GM23338 (cell line): Measurements from ENCODE around the gene MAST4. TPM values are rescaled to one million over a fixed set of nuclear protein-coding genes. Genes with fewer than 3 reads are reported as not detected.

ENCODE experiments used
- ATAC-seq: fragments of 200-7000 bp; cut with Tn5 transposase; 3 replicates; pipeline ENCODE4 v1.9.1; 2020
- DNase-seq: peaks from one replicate; pipeline ENCODE4 v3.0.0-alpha.2; 2015; ENCODE audit warnings: low spot score
- H2AFZ ChIP-seq: fragments of 200-600 bp; sonication (generic); 2 replicates; pipeline ENCODE4 v1.8.0; 2016; ENCODE audit warnings: antibody characterized with exemption, mild to moderate bottlenecking, moderate library complexity
- H3F3A ChIP-seq: fragments of 200-600 bp; sonication (generic); replicated peaks from 2 replicates; pipeline ENCODE4 v1.8.0; 2017; ENCODE audit warnings: antibody characterized with exemption, mixed run types, low read depth
- H3K27ac ChIP-seq: fragments of 200-600 bp; sonication (generic); 2 replicates; pipeline ENCODE4 v1.6.1; 2016; ENCODE audit warnings: low read depth
- H3K27me3 ChIP-seq: fragments of 200-600 bp; sonication (generic); 2 replicates; pipeline ENCODE4 v1.8.0; 2016; ENCODE audit warnings: mild to moderate bottlenecking, mixed run types, moderate library complexity; ENCODE audit not compliant: insufficient read depth
- H3K36me3 ChIP-seq: fragments of 200-600 bp; sonication (generic); 2 replicates; pipeline ENCODE4 v1.8.0; 2016; ENCODE audit warnings: mild to moderate bottlenecking; ENCODE audit not compliant: insufficient read depth
- H3K4me1 ChIP-seq: fragments of 200-600 bp; sonication (generic); 2 replicates; pipeline ENCODE4 v1.8.0; 2016; ENCODE audit warnings: mild to moderate bottlenecking, moderate library complexity; ENCODE audit not compliant: insufficient read depth
- H3K4me2 ChIP-seq: fragments of 200-600 bp; sonication (generic); 2 replicates; pipeline ENCODE4 v1.7.1; 2017; ENCODE audit warnings: mixed run types
- H3K4me3 ChIP-seq: fragments of 200-600 bp; sonication (generic); 2 replicates; pipeline ENCODE4 v1.6.1; 2016; ENCODE audit warnings: mixed run types
- H3K79me2 ChIP-seq: fragments of 200-600 bp; sonication (generic); replicated peaks from 2 replicates; pipeline ENCODE4 v1.8.0; 2017; ENCODE audit warnings: mild to moderate bottlenecking; ENCODE audit not compliant: insufficient read depth
- H3K9me2 ChIP-seq: fragments of 200-600 bp; sonication (generic); 2 replicates; pipeline ENCODE4 v1.8.0; 2017; ENCODE audit not compliant: insufficient read depth
- H4K20me1 ChIP-seq: fragments of 200-600 bp; sonication (generic); replicated peaks from 2 replicates; pipeline ENCODE4 v1.8.0; 2017; ENCODE audit warnings: mild to moderate bottlenecking; ENCODE audit not compliant: insufficient read depth
- H3K27ac Mint-ChIP-seq: 2 replicates; pipeline ENCODE4 v1.8.0; 2020; ENCODE audit warnings: inconsistent platforms, mild to moderate bottlenecking, moderate library complexity, mixed read lengths
- H3K27me3 Mint-ChIP-seq: 3 replicates; pipeline ENCODE4 v1.8.0; 2022; ENCODE audit warnings: low read depth, mild to moderate bottlenecking, moderate library complexity, mixed read lengths, inconsistent platforms; ENCODE audit not compliant: insufficient read depth, poor library complexity
- H3K36me3 Mint-ChIP-seq: 3 replicates; pipeline ENCODE4 v1.8.0; 2021; ENCODE audit warnings: low read depth, mild to moderate bottlenecking, inconsistent platforms, moderate library complexity, mixed read lengths
- H3K4me1 Mint-ChIP-seq: 3 replicates; pipeline ENCODE4 v1.8.0; 2020; ENCODE audit warnings: mild to moderate bottlenecking, inconsistent platforms, mixed read lengths
- H3K4me3 Mint-ChIP-seq: 3 replicates; pipeline ENCODE4 v1.8.0; 2021; ENCODE audit warnings: moderate library complexity, mild to moderate bottlenecking, inconsistent platforms, mixed read lengths
- H3K9me3 Mint-ChIP-seq: 3 replicates; pipeline ENCODE4 v1.8.0; 2020; ENCODE audit warnings: moderate library complexity, mild to moderate bottlenecking, inconsistent platforms, mixed read lengths
- CREB1 ChIP-seq: fragments of 250-450 bp; sonication (Bioruptor Pico); IDR thresholded peaks from 2 replicates; pipeline ENCODE4 v1.5.0; 2020; ENCODE audit warnings: low read depth, mild to moderate bottlenecking, moderate library complexity
- CTCF ChIP-seq, 2 experiments: fragments of 200-600 bp in 1 of 2; sonication (generic) in 1 of 2; conservative IDR thresholded peaks; 2 replicates each; pipeline versions ENCODE4 v1.5.1 to v1.6.1; 2016 to 2017; ENCODE audit warnings: antibody characterized with exemption in 2 of 2, low read depth in 2 of 2, mild to moderate bottlenecking in 2 of 2, moderate library complexity in 1 of 2
- EZH2 ChIP-seq: fragments of 200-600 bp; sonication (generic); IDR thresholded peaks from one replicate; pipeline ENCODE4 v1.8.0; 2017; ENCODE audit warnings: antibody characterized with exemption, mild to moderate bottlenecking, low read depth; ENCODE audit not compliant: unreplicated experiment
- EZH2phosphoT487 ChIP-seq: fragments of 200-600 bp; sonication (generic); IDR thresholded peaks from one replicate; pipeline ENCODE4 v1.8.1; 2018; ENCODE audit warnings: antibody characterized with exemption; ENCODE audit not compliant: unreplicated experiment
- JUNB ChIP-seq: IDR thresholded peaks from one replicate; pipeline ENCODE4 v1.6.1; 2016; ENCODE audit warnings: antibody characterized with exemption; ENCODE audit not compliant: unreplicated experiment
- POLR2AphosphoS5 ChIP-seq: IDR thresholded peaks from 2 replicates; pipeline ENCODE4 v1.6.1; 2016; ENCODE audit warnings: antibody characterized with exemption, low read depth
- REST ChIP-seq: IDR thresholded peaks from one replicate; pipeline ENCODE4 v1.6.1; 2018; ENCODE audit warnings: antibody characterized with exemption; ENCODE audit not compliant: unreplicated experiment
- STAT1 ChIP-seq: IDR thresholded peaks from one replicate; pipeline ENCODE4 v1.6.1; 2016; ENCODE audit warnings: antibody characterized with exemption; ENCODE audit not compliant: unreplicated experiment
- ZNF114 ChIP-seq: fragments of 250-450 bp; sonication (Bioruptor Pico); IDR thresholded peaks from 2 replicates; pipeline ENCODE4 v1.5.0; 2020; ENCODE audit warnings: mild to moderate bottlenecking, moderate library complexity
- ZNF331 ChIP-seq: fragments of 250-450 bp; sonication (Bioruptor Pico); IDR thresholded peaks from 2 replicates; pipeline ENCODE4 v1.5.0; 2020; ENCODE audit warnings: low read depth, mild to moderate bottlenecking, moderate library complexity
- polyA plus RNA-seq: library from polyadenylated mRNA; unstranded; fragments of >200 nt; fragmentation: Nextera tagmentation; extraction: Ambion mirVana; gene quantifications from 2 replicates; pipeline ENCODE4 v1.2.1, GENCODE V29; 2016
- total RNA-seq: library from RNA; depleted of rRNA; stranded (reverse); fragments of >200 nt; shearing (Covaris generic); gene quantifications from 2 replicates; pipeline ENCODE4 v1.2.3, GENCODE V29; 2014
- TF ChIP-seq, protein P1 (sequence below): fragments of 250-450 bp; sonication (Bioruptor Pico); IDR thresholded peaks from 2 replicates; pipeline ENCODE4 v1.5.0; 2020; ENCODE audit warnings: mild to moderate bottlenecking, moderate library complexity

Gene MAST4
- total and polyA plus RNA-seq, 2 experiments from 2014 or later = 3.6 to 8.5 TPM

- H3K9me3 Mint-ChIP-seq = no peaks in the 10 kb centered on the region
- no peak overlapping the region for H3K4me3 Mint-ChIP-seq
- H3K4me1 Mint-ChIP-seq = peaks cover 43% of the 10 kb centered on the region
- Histone ChIP-seq H3K9me2 (no peaks in the 10 kb centered on the region), H3K79me2 (no peaks in the 10 kb centered on the region), H3K4me1 (peaks cover 10% of the 10 kb centered on the region; the same call in 1 of the 2 replicates), H3K36me3 (no peaks in the 10 kb centered on the region), H3F3A (no peaks in the 10 kb centered on the region), H3K4me3 (no peak overlapping the region), H2AFZ (no peak overlapping the region), H3K27me3 (no peaks in the 10 kb centered on the region), H4K20me1 (no peaks in the 10 kb centered on the region), H3K27ac (no peak overlapping the region), H3K4me2 (no peak overlapping the region)
- H3K27ac Mint-ChIP-seq = no peak overlapping the region
- DNase-seq = no peak
- no peak for ATAC-seq
- no peaks in the 10 kb centered on the region for H3K27me3 Mint-ChIP-seq
- TF ChIP-seq ZNF331 (CRISPR knock-in tag) (no peak), CTCF (conservative IDR thresholded peaks at IDR 0.05; ENCODE audit: low read depth in 2 of 2) (no peak), JUNB (no peak), POLR2AphosphoS5 (no peak), ZNF114 (CRISPR knock-in tag) (no peak), CREB1 (CRISPR knock-in tag) (no peak), REST (no peak), EZH2 (no peak), STAT1 (no peak), EZH2phosphoT487 (no peak)
- TF ChIP-seq, protein P1, sequence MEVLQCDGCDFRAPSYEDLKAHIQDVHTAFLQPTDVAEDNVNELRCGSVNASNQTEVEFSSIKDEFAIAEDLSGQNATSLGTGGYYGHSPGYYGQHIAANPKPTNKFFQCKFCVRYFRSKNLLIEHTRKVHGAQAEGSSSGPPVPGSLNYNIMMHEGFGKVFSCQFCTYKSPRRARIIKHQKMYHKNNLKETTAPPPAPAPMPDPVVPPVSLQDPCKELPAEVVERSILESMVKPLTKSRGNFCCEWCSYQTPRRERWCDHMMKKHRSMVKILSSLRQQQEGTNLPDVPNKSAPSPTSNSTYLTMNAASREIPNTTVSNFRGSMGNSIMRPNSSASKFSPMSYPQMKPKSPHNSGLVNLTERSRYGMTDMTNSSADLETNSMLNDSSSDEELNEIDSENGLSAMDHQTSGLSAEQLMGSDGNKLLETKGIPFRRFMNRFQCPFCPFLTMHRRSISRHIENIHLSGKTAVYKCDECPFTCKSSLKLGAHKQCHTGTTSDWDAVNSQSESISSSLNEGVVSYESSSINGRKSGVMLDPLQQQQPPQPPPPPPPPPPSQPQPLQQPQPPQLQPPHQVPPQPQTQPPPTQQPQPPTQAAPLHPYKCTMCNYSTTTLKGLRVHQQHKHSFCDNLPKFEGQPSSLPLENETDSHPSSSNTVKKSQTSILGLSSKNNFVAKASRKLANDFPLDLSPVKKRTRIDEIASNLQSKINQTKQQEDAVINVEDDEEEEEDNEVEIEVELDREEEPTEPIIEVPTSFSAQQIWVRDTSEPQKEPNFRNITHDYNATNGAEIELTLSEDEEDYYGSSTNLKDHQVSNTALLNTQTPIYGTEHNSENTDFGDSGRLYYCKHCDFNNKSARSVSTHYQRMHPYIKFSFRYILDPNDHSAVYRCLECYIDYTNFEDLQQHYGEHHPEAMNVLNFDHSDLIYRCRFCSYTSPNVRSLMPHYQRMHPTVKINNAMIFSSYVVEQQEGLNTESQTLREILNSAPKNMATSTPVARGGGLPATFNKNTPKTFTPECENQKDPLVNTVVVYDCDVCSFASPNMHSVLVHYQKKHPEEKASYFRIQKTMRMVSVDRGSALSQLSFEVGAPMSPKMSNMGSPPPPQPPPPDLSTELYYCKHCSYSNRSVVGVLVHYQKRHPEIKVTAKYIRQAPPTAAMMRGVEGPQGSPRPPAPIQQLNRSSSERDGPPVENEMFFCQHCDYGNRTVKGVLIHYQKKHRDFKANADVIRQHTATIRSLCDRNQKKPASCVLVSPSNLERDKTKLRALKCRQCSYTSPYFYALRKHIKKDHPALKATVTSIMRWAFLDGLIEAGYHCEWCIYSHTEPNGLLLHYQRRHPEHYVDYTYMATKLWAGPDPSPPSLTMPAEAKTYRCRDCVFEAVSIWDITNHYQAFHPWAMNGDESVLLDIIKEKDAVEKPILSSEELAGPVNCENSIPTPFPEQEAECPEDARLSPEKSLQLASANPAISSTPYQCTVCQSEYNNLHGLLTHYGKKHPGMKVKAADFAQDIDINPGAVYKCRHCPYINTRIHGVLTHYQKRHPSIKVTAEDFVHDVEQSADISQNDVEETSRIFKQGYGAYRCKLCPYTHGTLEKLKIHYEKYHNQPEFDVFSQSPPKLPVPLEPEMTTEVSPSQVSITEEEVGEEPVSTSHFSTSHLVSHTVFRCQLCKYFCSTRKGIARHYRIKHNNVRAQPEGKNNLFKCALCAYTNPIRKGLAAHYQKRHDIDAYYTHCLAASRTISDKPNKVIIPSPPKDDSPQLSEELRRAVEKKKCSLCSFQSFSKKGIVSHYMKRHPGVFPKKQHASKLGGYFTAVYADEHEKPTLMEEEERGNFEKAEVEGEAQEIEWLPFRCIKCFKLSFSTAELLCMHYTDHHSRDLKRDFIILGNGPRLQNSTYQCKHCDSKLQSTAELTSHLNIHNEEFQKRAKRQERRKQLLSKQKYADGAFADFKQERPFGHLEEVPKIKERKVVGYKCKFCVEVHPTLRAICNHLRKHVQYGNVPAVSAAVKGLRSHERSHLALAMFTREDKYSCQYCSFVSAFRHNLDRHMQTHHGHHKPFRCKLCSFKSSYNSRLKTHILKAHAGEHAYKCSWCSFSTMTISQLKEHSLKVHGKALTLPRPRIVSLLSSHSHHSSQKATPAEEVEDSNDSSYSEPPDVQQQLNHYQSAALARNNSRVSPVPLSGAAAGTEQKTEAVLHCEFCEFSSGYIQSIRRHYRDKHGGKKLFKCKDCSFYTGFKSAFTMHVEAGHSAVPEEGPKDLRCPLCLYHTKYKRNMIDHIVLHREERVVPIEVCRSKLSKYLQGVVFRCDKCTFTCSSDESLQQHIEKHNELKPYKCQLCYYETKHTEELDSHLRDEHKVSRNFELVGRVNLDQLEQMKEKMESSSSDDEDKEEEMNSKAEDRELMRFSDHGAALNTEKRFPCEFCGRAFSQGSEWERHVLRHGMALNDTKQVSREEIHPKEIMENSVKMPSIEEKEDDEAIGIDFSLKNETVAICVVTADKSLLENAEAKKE (CRISPR knock-in tag) = no peak
- no peaks in the 10 kb centered on the region for H3K36me3 Mint-ChIP-seq
These were observed 390.3 kb downstream of the MAST4 start for GRCh38 chr5:66986534-66986933.
